C4-2B (cell line): ENCODE measurements around the gene UBL4A.

Source experiments
- H3K27ac ChIP-seq: fragments of 450-650 bp; 2 replicates; pipeline ENCODE4 v1.5.1; 2017
- ZFX ChIP-seq: fragments of 450-650 bp; IDR thresholded peaks from 2 replicates; pipeline ENCODE4 v1.6.1; 2017
- TF ChIP-seq, protein P1 (sequence below): fragments of 450-650 bp; conservative IDR thresholded peaks from 2 replicates; pipeline ENCODE4 v1.5.1; 2017; ENCODE audit warnings: mild to moderate bottlenecking

UBL4A gene

DNA sequence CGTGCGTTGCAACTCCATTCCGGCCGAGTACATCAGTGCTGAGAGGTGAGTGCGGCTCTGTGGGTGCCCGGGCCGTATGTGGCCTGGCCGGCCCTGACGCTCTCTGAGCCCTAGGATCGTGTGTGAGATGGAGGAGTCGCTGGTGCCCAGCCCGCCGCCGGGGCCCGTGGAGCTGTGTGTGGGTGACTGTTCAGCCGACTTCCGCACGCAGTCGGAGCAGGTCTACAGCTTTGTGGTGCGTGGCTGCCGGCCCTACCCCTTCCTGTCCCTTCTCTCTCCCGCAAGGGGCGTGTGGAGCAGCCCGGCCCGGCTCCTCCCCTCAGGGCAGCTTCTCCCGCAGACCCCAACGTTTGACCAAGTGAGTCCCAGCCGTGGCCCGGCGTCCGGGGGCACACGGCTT, 20.4 kb downstream of the UBL4A start:
- no peak for TF ChIP-seq ZFX
- TF ChIP-seq, protein P1, sequence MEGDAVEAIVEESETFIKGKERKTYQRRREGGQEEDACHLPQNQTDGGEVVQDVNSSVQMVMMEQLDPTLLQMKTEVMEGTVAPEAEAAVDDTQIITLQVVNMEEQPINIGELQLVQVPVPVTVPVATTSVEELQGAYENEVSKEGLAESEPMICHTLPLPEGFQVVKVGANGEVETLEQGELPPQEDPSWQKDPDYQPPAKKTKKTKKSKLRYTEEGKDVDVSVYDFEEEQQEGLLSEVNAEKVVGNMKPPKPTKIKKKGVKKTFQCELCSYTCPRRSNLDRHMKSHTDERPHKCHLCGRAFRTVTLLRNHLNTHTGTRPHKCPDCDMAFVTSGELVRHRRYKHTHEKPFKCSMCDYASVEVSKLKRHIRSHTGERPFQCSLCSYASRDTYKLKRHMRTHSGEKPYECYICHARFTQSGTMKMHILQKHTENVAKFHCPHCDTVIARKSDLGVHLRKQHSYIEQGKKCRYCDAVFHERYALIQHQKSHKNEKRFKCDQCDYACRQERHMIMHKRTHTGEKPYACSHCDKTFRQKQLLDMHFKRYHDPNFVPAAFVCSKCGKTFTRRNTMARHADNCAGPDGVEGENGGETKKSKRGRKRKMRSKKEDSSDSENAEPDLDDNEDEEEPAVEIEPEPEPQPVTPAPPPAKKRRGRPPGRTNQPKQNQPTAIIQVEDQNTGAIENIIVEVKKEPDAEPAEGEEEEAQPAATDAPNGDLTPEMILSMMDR, result no peak
- no peak overlapping the region for H3K27ac ChIP-seq

DNA sequence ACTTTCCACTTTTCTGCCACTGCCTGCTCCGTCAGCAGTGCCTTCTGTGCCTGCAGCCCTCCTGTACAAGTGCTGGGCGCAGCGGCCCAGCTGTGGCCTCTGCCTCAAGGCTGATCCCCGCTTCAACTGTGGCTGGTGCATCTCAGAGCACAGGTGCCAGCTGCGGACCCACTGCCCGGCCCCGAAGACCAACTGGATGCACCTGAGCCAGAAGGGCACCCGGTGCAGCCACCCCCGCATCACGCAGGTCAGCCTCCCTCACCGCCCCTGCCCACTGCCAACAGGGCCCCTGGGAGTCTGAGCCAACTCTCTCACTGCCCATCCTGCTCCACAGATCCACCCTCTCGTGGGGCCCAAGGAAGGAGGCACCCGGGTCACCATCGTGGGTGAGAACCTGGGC, 20.8 kb downstream of the UBL4A start:
- TF ChIP-seq ZFX, result no peak
- TF ChIP-seq, protein P1, result no peak

DNA sequence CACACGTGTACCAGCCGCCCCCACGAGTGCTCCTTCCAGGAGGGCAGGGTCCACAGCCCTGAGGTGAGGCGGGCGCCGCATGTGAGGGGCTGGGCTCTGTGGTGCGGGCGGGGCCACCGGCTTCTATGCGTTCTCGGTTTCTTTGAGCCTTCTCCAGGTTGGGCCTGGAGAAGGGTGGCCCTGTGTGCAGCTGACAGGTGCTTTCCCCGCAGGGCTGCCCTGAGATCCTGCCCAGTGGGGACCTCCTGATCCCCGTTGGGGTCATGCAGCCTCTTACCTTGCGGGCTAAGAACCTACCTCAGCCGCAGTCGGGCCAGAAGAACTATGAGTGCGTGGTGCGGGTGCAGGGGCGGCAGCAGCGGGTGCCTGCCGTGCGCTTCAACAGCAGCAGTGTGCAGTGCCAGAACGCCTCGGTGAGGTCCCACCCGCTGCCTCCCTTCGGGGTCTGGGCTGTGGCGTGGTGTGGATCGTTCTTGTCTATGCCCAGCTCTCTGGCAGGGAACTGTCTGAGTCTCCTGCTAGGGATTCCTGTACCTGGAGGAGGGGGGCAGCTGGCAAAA, 21.5 kb downstream of the UBL4A start:
- TF ChIP-seq ZFX, result no peak
- TF ChIP-seq, protein P1, result no peak
- H3K27ac ChIP-seq, result no peak overlapping the region

More for the DNA sequence above, 20.8 kb downstream of the UBL4A start:
- no peak overlapping the region for H3K27ac ChIP-seq

DNA sequence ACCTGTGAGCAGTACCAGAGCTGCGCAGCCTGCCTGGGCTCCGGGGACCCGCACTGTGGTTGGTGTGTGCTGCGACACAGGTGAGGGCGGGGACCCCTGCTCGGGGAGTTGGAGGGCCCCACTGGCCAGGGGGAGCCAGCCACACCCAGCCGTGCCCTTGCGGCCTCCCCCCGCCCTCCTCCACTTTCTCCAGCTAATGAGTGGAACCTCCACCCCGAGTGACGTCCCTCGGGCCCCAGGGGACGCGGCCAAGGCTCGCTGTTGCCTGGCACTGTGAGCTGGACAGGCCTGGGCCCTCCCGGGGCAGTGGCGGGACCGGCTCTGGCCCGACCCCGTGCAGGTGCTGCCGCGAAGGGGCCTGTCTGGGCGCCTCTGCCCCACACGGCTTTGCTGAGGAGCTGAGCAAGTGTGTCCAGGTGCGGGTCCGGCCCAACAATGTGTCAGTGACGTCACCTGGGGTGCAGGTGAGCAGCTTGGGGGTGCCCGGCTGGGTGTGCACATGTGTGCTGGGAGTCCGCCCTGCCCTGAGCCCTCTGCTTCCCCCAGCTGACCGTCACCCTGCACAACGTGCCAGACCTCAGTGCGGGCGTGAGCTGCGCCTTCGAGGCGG, 22.7 kb downstream of the UBL4A start:
- H3K27ac ChIP-seq, result no peak overlapping the region
- TF ChIP-seq ZFX, result no peak
- TF ChIP-seq, protein P1, result no peak

DNA sequence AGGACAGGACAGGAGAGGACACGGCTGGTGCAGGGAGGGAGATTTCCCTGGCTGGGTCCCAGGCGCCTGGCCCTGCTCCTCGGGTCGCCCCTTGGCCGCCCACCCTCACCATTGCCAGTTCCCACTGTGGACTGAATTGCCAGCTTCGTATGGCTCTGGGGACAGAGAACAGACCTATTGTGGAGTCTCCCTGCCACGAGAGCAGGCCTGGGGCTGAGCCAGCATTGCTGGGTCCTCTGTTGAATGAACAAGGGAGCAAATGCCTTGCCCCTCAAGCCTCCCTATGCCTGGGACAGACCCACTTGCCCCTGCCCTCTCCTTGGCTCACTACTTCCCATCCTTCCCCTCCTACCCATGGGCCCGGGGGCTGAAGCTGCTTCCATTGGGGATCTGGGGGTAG, 24.0 kb downstream of the UBL4A start:
- H3K27ac ChIP-seq, result no peak overlapping the region
- TF ChIP-seq ZFX, result no peak
- TF ChIP-seq, protein P1, result no peak

DNA sequence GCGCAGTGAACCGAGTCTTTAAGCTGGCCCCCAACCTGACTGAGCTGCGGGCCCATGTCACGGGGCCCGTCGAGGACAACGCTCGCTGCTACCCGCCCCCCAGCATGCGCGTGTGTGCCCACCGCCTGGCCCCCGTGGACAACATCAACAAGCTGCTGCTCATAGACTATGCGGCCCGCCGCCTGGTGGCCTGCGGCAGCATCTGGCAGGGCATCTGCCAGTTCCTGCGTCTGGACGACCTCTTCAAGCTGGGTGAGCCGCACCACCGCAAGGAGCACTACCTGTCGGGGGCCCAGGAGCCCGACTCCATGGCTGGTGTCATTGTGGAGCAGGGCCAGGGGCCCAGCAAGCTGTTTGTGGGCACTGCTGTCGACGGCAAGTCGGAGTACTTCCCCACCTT, 26.1 kb downstream of the UBL4A start:
- no peak overlapping the region for H3K27ac ChIP-seq
- no peak for TF ChIP-seq ZFX
- TF ChIP-seq, protein P1, result no peak

DNA sequence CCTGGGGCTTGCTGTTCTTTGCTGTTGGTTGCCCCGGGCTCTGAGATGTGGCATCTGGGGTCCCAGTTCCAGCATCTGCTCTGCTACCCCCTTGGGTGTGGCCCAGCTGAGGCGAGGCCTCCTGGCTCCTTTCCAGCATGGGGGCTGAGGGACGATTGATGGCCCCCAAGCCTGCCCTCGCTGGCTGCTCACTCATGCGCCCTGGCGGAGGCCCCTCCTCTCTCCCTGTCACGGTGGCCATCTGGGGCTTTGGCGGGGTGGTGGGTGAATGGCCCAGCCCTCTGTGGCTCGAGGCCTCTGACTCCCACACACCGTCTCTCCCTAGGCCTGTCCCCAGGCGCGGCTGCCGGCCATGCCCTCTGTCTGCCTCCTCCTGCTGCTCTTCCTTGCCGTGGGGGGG, 26.6 kb downstream of the UBL4A start:
- no peak for TF ChIP-seq ZFX
- TF ChIP-seq, protein P1, result no peak
- H3K27ac ChIP-seq, result no peak overlapping the region; the same call in 1 of the 2 replicates
